CD4-positive, alpha-beta T cell treated with Interleukin-4 for 1 hour (primary cell): ENCODE measurements around the gene MCCC1.

Experiments
- DNase-seq, 2 donors: peaks; one replicate each; pipeline ENCODE4 v3.0.0-alpha.2; 2020 to 2022

MCCC1 gene

DNA sequence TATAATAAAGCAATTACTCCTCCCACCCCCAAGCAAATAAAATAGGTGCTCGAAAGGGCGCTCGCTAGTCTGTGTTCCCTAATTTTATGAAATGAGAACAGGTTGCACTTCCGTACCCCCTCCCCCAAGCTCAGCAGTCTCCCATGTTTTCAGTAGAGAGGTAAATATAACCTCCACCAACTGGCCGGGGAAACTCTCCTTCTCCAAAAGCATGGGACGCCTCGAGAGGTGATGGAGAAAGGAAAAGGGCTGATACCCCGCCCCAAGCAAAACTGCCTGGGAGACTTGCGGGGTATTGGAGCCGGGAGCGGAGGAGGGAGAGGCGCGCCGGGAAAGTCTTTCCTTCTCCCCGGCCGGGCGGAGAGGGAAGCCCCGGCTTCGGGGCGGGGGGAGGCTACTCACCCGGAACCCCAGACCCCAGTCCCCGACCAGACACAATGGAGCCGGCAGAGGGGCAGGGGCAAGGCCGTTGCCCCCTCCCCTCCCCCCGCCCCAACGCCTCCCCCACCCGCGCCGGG is 119.6 kb downstream of the MCCC1 start:
- peak in 1 of 2 donors; percentile 20 for DNase-seq

GRCh38 chr3:182979103-182979673 is 120.1 kb downstream of the MCCC1 start:
- DNase-seq = no peak

DNA sequence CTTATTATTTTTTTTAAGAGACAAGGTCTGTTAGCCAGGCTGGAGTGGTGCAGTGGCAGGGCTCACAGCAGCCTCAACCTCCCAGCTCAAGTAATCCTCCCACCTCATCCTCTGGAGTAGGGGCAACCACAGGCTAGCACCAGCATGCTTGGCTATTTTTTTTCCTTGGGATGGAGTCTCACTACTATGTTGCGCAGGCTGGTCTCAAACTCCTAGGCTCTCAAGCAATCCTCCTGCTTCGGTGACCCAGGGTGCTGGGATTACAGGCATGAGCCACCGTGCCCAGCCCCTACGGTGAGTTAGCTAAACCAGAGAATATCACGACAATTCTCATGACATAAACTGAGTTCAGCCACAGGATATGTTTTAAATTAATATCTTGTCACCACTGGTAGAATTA is 120.9 kb downstream of the MCCC1 start:
- DNase-seq = no peak

GRCh38 chr3:182973047-182973446 is 126.2 kb downstream of the MCCC1 start:
- DNase-seq = no peak

- no peak for DNase-seq
Measured at GRCh38 chr3:182972387-182972786, 126.9 kb downstream of the MCCC1 start.

DNA sequence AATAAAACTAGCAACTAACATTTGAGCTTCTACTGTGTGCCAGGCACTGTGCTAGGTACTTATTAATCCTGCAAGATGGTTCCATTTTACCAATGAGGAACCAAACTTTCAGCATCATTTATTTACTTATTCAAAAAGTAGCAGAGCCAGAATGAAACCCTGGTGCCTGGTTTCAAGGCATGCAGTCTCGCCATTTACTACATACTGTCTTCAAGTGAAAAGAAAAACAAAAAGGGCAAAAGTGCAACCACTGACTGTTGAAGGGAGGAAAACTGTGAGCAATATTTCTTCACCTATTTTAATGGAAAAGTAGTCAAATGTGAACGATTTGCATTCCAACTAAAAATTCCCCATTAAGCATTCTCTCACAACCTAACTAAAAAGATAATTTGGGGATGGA is 127.7 kb downstream of the MCCC1 start:
- DNase-seq = no peak

- DNase-seq = no peak
Measured at GRCh38 chr3:182970811-182971418, 128.4 kb downstream of the MCCC1 start.

- DNase-seq = no peak
Measured at GRCh38 chr3:182969853-182970252, 129.4 kb downstream of the MCCC1 start.

- DNase-seq = no peak
Measured at GRCh38 chr3:182969277-182969676, 130.0 kb downstream of the MCCC1 start.

DNA sequence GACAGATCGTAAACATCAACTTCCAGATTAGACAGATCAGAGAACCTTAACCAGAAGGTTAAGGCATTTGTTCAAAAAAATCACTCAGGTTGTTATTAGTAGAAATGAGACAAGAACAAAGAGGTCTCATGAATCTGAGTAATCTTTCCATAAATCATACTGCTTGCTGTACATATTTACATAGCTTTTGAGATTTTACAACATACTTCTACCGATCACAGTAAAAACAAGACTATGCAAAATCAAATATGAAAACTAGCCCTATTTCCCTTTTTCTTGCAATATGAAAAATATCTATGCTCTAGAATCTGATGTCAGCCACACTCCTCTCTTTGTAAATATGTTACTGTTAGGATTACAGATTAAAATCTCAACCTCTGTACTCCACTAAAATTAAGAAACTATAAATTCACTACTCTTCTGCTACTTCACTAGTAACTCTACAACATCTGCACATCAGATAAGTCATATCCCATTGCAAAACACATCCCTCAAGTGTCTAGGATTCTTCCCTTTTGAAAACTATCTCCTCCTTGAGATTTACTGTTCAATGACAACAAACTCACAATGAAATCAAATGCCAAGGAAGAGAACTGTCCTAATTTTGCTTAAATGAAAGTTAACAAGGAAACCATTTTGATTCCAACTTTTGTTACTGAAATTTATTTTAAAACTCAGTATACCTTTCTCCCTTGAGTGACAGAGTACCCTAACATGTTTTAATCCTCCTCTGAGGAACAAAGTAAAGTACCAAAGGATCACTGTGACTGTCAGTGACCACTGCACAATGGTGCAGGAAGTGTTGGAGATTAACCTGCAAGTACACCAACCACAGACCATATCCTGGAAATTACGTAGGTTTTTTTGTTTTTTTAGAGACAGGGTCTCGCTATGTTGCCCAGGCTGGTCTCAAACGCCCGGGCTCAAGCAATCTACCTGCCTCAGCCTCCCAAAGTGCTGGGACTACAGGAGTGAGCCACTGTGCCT is 131.8 kb downstream of the MCCC1 start:
- peak in 1 of 2 donors; percentile 33 for DNase-seq

DNA sequence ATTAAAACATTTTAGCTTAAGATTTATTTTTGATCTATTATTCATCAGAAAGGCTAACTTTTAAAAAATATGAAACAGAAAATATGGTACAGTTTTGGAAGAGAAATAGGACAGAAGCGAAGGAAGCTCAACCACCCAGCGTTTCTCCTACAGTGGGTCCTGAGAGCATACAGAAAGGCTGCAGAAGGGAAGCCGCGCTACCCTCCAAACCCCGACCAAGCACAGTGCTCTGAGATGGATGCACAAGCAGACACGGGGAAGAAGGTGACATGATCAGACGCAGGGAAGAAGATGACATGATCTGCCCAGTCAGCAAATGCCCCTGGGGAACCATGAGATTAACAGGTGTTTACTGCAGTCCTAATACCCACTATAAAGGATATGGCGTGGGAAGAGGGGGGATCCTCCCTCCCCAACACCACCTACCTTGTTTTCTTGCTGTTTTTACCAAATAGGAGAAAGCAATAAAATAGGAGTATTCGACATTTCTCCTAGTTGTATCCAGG is 133.4 kb downstream of the MCCC1 start:
- no peak for DNase-seq
